ENCODE measurements around the gene PPP2R2D. TPM values are rescaled to one million over a fixed set of nuclear protein-coding genes. Genes with fewer than 3 reads are reported as not detected.
A peak's percentile ranks its signal among the peaks of the same experiment; 100 is the strongest.

The PPP2R2D gene
- total RNA-seq, 2 donors from 2014 or later, result 35.5 to 37.5 TPM

DNA sequence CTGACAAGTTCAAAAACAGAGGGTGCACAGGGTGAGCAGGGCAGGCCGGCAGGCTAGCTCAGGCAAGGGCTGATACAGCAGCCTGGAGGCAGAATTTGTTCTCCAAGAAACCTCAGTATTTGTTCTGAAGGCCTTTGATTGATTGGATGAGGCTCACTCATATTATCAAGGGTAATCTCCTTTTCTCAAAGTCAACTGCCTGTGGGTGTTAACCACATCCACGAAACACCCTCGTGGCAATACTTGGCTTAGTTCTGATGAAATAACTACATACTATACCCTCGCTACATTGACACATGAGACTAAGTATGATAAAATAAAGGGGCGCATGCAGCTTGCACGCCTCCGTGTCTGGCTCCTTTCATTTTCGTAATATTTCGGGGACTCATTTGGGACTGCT, 4.4 kb upstream of the PPP2R2D start:
- Histone ChIP-seq H3K9me3 (ENCODE audit: control insufficient read depth, low read length) (no peaks in the 10 kb centered on the region), H3K36me3 (ENCODE audit: control insufficient read depth, insufficient read depth, low read length) (no peaks in the 10 kb centered on the region), H3K9ac (ENCODE audit: extremely low read depth, low read length, poor library complexity, severe bottlenecking) (no peak overlapping the region), H3K27ac (ENCODE audit: low read depth, low read length) (no peak overlapping the region), H3K4me3 (ENCODE audit: low read length) (no peak overlapping the region), H3K4me1 (ENCODE audit: control insufficient read depth, insufficient read depth, low read length) (no peaks in the 10 kb centered on the region), H3K27me3 (ENCODE audit: control insufficient read depth, insufficient read depth, low read length, poor library complexity, severe bottlenecking) (peaks cover 57% of the 10 kb centered on the region)
- TF ChIP-seq, protein P1, sequence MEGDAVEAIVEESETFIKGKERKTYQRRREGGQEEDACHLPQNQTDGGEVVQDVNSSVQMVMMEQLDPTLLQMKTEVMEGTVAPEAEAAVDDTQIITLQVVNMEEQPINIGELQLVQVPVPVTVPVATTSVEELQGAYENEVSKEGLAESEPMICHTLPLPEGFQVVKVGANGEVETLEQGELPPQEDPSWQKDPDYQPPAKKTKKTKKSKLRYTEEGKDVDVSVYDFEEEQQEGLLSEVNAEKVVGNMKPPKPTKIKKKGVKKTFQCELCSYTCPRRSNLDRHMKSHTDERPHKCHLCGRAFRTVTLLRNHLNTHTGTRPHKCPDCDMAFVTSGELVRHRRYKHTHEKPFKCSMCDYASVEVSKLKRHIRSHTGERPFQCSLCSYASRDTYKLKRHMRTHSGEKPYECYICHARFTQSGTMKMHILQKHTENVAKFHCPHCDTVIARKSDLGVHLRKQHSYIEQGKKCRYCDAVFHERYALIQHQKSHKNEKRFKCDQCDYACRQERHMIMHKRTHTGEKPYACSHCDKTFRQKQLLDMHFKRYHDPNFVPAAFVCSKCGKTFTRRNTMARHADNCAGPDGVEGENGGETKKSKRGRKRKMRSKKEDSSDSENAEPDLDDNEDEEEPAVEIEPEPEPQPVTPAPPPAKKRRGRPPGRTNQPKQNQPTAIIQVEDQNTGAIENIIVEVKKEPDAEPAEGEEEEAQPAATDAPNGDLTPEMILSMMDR (conservative IDR thresholded peaks at IDR 0.05), result no peak
- Mint-ChIP-seq H3K4me1 (no peaks in the 10 kb centered on the region), H3K27me3 (ENCODE audit: insufficient read depth) (peaks cover 47% of the 10 kb centered on the region), H3K4me3 (no peak overlapping the region), H3K27ac (no peak overlapping the region), H3K9me3 (no peaks in the 10 kb centered on the region), H3K36me3 (ENCODE audit: low read depth) (no peaks in the 10 kb centered on the region)
- 91 to 95% methylated on average over 8 to 9 of the region's 9 CpGs for WGBS, 2 experiments (ENCODE audit: insufficient coverage in 1 of 2, insufficient read length in 1 of 2)
- no peak for DNase-seq

DNA sequence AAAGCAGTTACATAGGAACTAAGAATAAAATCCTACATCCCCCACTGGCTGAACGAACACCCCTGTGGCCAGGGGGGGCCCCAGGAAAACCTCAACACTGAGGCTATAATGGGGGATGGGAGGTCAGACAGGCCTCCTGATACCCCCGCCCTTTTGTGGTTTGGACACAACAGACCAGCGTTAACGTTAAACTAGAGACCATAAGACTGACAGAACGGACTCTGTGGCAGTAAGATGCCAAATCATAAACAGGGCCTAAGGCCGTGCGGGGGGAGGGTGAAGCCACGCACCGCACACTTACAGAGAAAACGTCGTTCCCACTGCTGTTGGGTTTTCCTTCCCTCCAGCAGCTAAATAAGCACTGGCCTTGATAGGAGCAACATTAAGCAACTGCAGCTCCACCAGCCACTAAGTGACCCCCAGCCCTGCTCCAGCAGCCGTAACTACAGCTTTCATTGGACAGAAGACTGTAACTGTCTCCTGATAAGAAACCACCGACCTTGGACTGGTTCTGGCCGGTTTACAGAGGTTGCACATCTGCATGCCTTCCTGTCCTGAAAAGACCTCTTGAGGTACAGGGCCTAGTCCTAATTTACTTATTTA, 3.4 kb upstream of the PPP2R2D start:
- WGBS, 2 experiments (ENCODE audit: insufficient coverage in 1 of 2, insufficient read length in 1 of 2), result 87 to 91% methylated on average over 12 to 14 of the region's 14 CpGs
- DNase-seq, result peak; percentile 36
- peaks cover 47% of the 10 kb centered on the region for H3K27me3 ChIP-seq (ENCODE audit: control insufficient read depth, insufficient read depth, low read length, poor library complexity, severe bottlenecking)
- H3K4me1 Mint-ChIP-seq, result peaks cover 6% of the 10 kb centered on the region
- no peak overlapping the region for H3K4me3 Mint-ChIP-seq
- H3K27ac ChIP-seq (ENCODE audit: low read depth, low read length), result no peak overlapping the region
- no peaks in the 10 kb centered on the region for H3K9me3 ChIP-seq (ENCODE audit: control insufficient read depth, low read length)
- H3K27ac Mint-ChIP-seq, result no peak overlapping the region
- H3K9me3 Mint-ChIP-seq, result no peaks in the 10 kb centered on the region
- no peaks in the 10 kb centered on the region for H3K36me3 Mint-ChIP-seq (ENCODE audit: low read depth)
- H3K36me3 ChIP-seq (ENCODE audit: control insufficient read depth, insufficient read depth, low read length), result no peaks in the 10 kb centered on the region
- H3K9ac ChIP-seq (ENCODE audit: extremely low read depth, low read length, poor library complexity, severe bottlenecking), result no peak overlapping the region
- H3K4me1 ChIP-seq (ENCODE audit: control insufficient read depth, insufficient read depth, low read length), result no peaks in the 10 kb centered on the region
- TF ChIP-seq, protein P1 (conservative IDR thresholded peaks at IDR 0.05), result no peak
- peaks cover 38% of the 10 kb centered on the region for H3K27me3 Mint-ChIP-seq (ENCODE audit: insufficient read depth)
- no peak overlapping the region for H3K4me3 ChIP-seq (ENCODE audit: low read length)

DNA sequence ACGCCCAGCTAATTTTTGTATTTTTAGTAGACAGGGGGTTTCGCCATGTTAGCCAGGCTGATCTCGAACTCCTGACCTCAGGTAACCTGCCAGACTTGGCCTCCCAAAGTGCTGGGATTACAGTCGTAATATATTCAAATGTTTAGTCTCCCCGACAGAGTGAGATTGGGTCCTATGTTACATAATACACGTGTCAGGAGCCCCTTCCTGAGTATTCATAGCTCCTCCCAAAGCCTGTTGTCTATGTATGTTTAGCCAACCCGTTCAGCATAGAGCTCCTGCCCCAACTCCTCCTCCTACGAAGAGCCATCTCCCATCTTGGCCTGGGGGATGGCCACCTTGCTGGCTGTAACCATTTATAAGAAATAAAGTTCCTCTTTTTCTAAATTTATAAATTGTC, 2.7 kb upstream of the PPP2R2D start:
- Mint-ChIP-seq H3K36me3 (ENCODE audit: low read depth) (no peaks in the 10 kb centered on the region), H3K4me1 (peaks cover 6% of the 10 kb centered on the region), H3K9me3 (no peaks in the 10 kb centered on the region), H3K4me3 (no peak overlapping the region), H3K27me3 (ENCODE audit: insufficient read depth) (peaks cover 31% of the 10 kb centered on the region), H3K27ac (no peak overlapping the region)
- Histone ChIP-seq H3K4me3 (ENCODE audit: low read length) (no peak overlapping the region), H3K27ac (ENCODE audit: low read depth, low read length) (no peak overlapping the region), H3K4me1 (ENCODE audit: control insufficient read depth, insufficient read depth, low read length) (no peaks in the 10 kb centered on the region), H3K9ac (ENCODE audit: extremely low read depth, low read length, poor library complexity, severe bottlenecking) (no peak overlapping the region), H3K27me3 (ENCODE audit: control insufficient read depth, insufficient read depth, low read length, poor library complexity, severe bottlenecking) (peaks cover 41% of the 10 kb centered on the region), H3K9me3 (ENCODE audit: control insufficient read depth, low read length) (no peaks in the 10 kb centered on the region), H3K36me3 (ENCODE audit: control insufficient read depth, insufficient read depth, low read length) (peaks cover 6% of the 10 kb centered on the region)
- DNase-seq, result no peak
- TF ChIP-seq, protein P1 (conservative IDR thresholded peaks at IDR 0.05), result no peak
- WGBS, 2 experiments (ENCODE audit: insufficient coverage in 1 of 2, insufficient read length in 1 of 2), result 88% methylated on average over 6 to 8 of the region's 8 CpGs

Data from endodermal cell (in vitro differentiated cells).